GM18951 (cell line): ENCODE data around the gene SLC16A2.

Source experiments
- POLR2A ChIP-seq: IDR thresholded peaks from 4 replicates; pipeline ENCODE4 v1.6.1; 2011; ENCODE audit warnings: mild to moderate bottlenecking; ENCODE audit not compliant: insufficient read length, insufficient read depth; ENCODE audit errors: extremely low read depth
- in situ Hi-C: fragments of 300-500 bp; cut with MboI; formaldehyde crosslinking; loops from one replicate; pipeline ENCODE4 v1.12.0; 2022; ENCODE audit warnings: low sequenced_read_pairs, mixed read lengths, inconsistent platforms; ENCODE audit not compliant: unreplicated experiment

SLC16A2 gene

DNA sequence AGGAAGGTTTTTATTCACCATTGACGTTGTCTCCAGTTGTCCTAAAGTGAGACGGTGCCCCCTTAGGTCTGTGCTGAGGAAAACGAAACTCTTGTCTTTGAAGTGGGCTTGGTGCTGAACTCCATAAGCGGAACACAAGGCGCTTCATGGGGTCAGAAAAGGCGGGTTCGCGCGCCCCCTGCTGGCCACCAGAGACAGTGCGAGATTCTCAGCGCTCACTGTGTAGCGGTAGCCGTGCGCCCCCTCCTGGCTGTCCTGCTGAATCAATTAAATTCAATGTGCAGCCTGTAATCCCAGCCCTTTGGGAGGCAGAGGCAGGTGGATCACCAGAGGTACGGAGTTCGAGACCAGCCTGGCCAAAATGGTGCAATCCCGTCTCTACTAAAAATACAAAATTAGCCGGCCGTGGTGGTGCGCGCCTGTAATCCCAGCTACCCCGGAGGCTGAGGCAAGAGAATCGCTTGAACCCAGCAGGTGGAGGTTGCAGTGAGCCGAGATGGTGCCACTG is 129.1 kb downstream of the SLC16A2 start:
- in situ Hi-C loops: no loop called here
- no peak for TF ChIP-seq POLR2A

DNA sequence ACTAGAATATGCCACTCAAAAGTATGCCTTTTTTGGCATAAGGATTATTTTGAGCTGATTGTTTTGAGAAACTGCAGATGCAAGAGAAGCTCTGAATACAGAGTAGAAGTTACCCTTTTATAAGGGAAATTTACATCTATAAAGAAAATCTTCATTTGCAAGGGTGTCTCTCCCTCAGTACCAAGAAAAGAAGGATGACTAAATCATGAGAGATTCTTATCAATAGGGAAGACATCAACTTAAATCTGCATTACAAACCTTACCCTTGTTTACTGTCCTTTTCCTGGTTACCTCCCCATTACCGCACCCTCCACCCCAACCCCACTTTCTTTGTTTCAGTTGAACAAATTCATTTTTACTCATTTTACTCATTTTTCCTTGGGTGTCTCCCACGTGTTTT is 130.6 kb downstream of the SLC16A2 start:
- in situ Hi-C loops: no loop called here
- TF ChIP-seq POLR2A: no peak

DNA sequence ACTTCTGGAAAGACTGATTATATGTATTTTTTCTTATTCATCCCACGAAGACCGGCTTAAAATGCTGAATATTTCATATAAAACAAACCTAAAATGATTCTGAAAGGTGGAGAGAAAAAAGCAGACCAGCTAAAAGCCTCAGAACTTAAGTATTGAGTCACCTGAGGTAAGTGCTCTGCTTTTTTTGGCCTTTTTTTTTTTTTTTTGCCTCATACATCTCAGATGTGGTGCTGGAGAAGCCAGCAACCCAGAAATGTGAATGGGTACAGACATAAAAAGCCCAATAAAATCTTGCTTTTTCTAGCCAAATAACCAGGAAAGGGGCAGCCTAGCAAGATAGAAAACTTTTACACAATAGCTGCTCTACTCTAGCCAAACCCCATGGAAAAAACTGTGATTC is 136.1 kb downstream of the SLC16A2 start:
- in situ Hi-C loops: no loop called here
- TF ChIP-seq POLR2A: no peak

DNA sequence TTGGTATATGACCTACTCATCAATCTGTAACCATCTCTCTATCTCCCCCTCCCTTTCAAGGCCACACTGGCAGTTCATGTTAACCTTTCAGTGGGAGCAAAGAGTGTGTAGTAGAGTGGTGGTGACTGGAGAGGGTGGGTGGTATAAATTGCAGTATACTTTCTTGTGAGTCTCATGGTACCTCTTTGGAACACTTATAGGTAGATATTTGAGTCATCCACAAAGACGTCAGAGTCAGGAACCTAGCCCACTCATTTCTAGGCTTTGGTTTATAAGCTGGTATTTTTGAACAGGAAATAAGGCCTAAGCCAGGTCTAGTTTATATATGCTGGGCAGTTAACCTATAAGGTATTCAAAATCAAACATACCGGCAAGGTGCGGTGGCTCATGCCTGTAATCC is 156.8 kb downstream of the SLC16A2 start:
- no peak for TF ChIP-seq POLR2A

DNA sequence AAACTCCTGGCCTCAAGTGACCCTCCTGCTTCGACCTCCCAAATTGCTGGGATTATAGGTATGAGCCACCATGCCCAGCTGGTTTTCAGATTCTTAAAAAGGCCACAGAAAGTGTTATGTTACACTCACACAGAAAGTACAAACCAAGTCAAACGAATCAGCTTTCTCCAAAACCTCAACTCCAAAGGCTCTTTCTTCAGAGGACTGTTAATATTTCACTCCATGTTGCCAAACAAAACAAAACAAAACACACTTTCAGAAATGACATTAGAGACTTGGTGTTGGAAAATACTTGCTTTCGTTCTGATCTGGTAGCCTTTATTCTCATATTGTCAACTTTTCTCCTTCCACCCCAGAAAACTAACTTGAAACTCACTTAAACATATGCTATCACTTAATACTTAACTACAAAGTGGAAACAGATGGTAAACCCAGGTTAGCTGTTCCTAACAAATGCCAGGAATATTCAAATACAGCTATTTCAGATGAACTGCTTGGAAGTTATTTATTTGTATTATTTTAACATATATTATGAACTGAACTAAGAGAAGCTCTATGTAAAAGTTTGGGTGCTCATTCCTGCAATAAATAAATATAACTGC is 158.4 kb downstream of the SLC16A2 start:
- in situ Hi-C loops: no loop called here

More for the DNA sequence above, 156.8 kb downstream of the SLC16A2 start:
- in situ Hi-C loops: no loop called here

More for the DNA sequence above, 158.4 kb downstream of the SLC16A2 start:
- no peak for TF ChIP-seq POLR2A
